ENCODE measurements around the gene RNF213. TPM values are rescaled to one million over a fixed set of nuclear protein-coding genes. Genes with fewer than 3 reads are reported as not detected.

Gene RNF213
- polyA plus RNA-seq, 1 donor (not counting 4 experiments of a cell fraction or from before 2014, with no cell fraction given): 24.4 TPM

DNA sequence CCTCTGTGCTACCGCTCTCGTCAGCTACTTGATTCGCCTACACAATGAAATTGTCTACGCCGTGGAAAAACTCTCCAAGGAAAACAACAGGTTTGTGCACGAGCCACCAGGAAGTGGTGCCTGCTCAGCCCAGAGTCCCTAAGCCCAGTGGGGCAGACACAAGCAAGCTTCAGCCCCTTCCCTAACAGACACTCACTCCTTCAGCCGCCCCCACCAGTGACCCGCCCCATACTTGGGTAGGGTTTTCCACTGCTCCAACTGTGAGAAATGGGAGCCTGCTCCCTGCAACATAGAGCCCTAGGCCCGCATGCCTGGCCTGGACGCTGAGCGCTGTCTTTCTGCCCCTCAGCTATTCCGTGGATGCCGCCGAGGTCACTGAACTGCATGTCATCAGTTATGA, 125.7 kb downstream of the RNF213 start:
- Histone ChIP-seq H3K9me3 (ENCODE audit: control insufficient read depth, low read depth, low read length) (no peaks in the 10 kb centered on the region), H3K27ac (ENCODE audit: control insufficient read depth, insufficient read depth, low read length) (no peak overlapping the region), H3K4me2 (ENCODE audit: control insufficient read depth, extremely low read depth, insufficient read depth, low read depth, low read length) (no peak overlapping the region), H3K36me3 (ENCODE audit: control insufficient read depth in 2 of 2, extremely low read depth in 1 of 2, insufficient read depth in 2 of 2, low read length in 2 of 2) (peaks cover 40 to 62% of the 10 kb centered on the region in 2 experiments), H4K20me1 (ENCODE audit: control insufficient read depth, extremely low read depth, insufficient read depth, low read length) (no peaks in the 10 kb centered on the region), H3K9ac (ENCODE audit: control insufficient read depth, extremely low read depth, insufficient read depth, low read length) (no peak overlapping the region), H3K9me1 (ENCODE audit: control insufficient read depth, extremely low read depth, insufficient read depth, low read length) (no peaks in the 10 kb centered on the region), H3K4me3 (ENCODE audit: control insufficient read depth in 2 of 3, extremely low read depth in 1 of 3, insufficient read depth in 2 of 3, low read depth in 1 of 3, low read length in 3 of 3) (no peak overlapping the region), H3K79me2 (ENCODE audit: control insufficient read depth, insufficient read depth, low read length) (no peaks in the 10 kb centered on the region), H3K27me3 (ENCODE audit: control insufficient read depth, extremely low read depth, insufficient read depth, low read length) (no peaks in the 10 kb centered on the region), H2AFZ (ENCODE audit: control insufficient read depth, low read length) (no peak overlapping the region), H3K4me1 (ENCODE audit: control insufficient read depth, extremely low read depth, insufficient read depth, low read length) (no peaks in the 10 kb centered on the region)
- no peak for TF ChIP-seq EZH2 (IDR thresholded peaks at IDR 0.05; ENCODE audit: low read length)
- TF ChIP-seq, protein P1, sequence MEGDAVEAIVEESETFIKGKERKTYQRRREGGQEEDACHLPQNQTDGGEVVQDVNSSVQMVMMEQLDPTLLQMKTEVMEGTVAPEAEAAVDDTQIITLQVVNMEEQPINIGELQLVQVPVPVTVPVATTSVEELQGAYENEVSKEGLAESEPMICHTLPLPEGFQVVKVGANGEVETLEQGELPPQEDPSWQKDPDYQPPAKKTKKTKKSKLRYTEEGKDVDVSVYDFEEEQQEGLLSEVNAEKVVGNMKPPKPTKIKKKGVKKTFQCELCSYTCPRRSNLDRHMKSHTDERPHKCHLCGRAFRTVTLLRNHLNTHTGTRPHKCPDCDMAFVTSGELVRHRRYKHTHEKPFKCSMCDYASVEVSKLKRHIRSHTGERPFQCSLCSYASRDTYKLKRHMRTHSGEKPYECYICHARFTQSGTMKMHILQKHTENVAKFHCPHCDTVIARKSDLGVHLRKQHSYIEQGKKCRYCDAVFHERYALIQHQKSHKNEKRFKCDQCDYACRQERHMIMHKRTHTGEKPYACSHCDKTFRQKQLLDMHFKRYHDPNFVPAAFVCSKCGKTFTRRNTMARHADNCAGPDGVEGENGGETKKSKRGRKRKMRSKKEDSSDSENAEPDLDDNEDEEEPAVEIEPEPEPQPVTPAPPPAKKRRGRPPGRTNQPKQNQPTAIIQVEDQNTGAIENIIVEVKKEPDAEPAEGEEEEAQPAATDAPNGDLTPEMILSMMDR (optimal IDR thresholded peaks at IDR 0.05 in 1 of 3, IDR thresholded peaks at IDR 0.05 in 1 of 3, conservative IDR thresholded peaks at IDR 0.05 in 1 of 3; ENCODE audit: extremely low read depth in 1 of 3, insufficient read depth in 2 of 3, low read length in 3 of 3): no peak
- FAIRE-seq (no peak), DNase-seq (ENCODE audit: low read depth, low spot score) (no peak)
- dilution Hi-C loops (cut with MboI; ENCODE audit: extremely low pct_ligation_motif_present, low sequenced_read_pairs): no loop called here

GRCh38 chr17:80387071-80387470, 126.4 kb downstream of the RNF213 start:
- no peaks in the 10 kb centered on the region for H3K27me3 ChIP-seq (ENCODE audit: control insufficient read depth, extremely low read depth, insufficient read depth, low read length)
- no peaks in the 10 kb centered on the region for H3K9me1 ChIP-seq (ENCODE audit: control insufficient read depth, extremely low read depth, insufficient read depth, low read length)
- H3K9ac ChIP-seq (ENCODE audit: control insufficient read depth, extremely low read depth, insufficient read depth, low read length): no peak overlapping the region
- peaks cover 41 to 59% of the 10 kb centered on the region in 2 experiments for H3K36me3 ChIP-seq (ENCODE audit: control insufficient read depth in 2 of 2, extremely low read depth in 1 of 2, insufficient read depth in 2 of 2, low read length in 2 of 2)
- no peak overlapping the region for H3K27ac ChIP-seq (ENCODE audit: control insufficient read depth, insufficient read depth, low read length)
- no peaks in the 10 kb centered on the region for H3K4me1 ChIP-seq (ENCODE audit: control insufficient read depth, extremely low read depth, insufficient read depth, low read length)
- FAIRE-seq (no peak), DNase-seq (ENCODE audit: low read depth, low spot score) (no peak)
- H3K9me3 ChIP-seq (ENCODE audit: control insufficient read depth, low read depth, low read length): no peaks in the 10 kb centered on the region
- no peaks in the 10 kb centered on the region for H4K20me1 ChIP-seq (ENCODE audit: control insufficient read depth, extremely low read depth, insufficient read depth, low read length)
- no peak overlapping the region for H2AFZ ChIP-seq (ENCODE audit: control insufficient read depth, low read length)
- H3K4me2 ChIP-seq (ENCODE audit: control insufficient read depth, extremely low read depth, insufficient read depth, low read depth, low read length): no peak overlapping the region
- H3K4me3 ChIP-seq (ENCODE audit: control insufficient read depth in 2 of 3, extremely low read depth in 1 of 3, insufficient read depth in 2 of 3, low read depth in 1 of 3, low read length in 3 of 3): no peak overlapping the region
- no peaks in the 10 kb centered on the region for H3K79me2 ChIP-seq (ENCODE audit: control insufficient read depth, insufficient read depth, low read length)
- TF ChIP-seq, protein P1 (optimal IDR thresholded peaks at IDR 0.05 in 1 of 3, IDR thresholded peaks at IDR 0.05 in 1 of 3, conservative IDR thresholded peaks at IDR 0.05 in 1 of 3; ENCODE audit: extremely low read depth in 1 of 3, insufficient read depth in 2 of 3, low read length in 3 of 3): no peak
- no peak for TF ChIP-seq EZH2 (IDR thresholded peaks at IDR 0.05; ENCODE audit: low read length)
- dilution Hi-C loops (cut with MboI; ENCODE audit: extremely low pct_ligation_motif_present, low sequenced_read_pairs): no loop called here

All from keratinocyte (primary cell).